C4-2B (cell line): Measurements from ENCODE around the gene SLC16A10.

Experiments used
- H3K27ac ChIP-seq: fragments of 450-650 bp; 2 replicates; pipeline ENCODE4 v1.5.1; 2017
- CTCF ChIP-seq: fragments of 450-650 bp; conservative IDR thresholded peaks from 2 replicates; pipeline ENCODE4 v1.5.1; 2017; ENCODE audit warnings: mild to moderate bottlenecking
- ZFX ChIP-seq: fragments of 450-650 bp; IDR thresholded peaks from 2 replicates; pipeline ENCODE4 v1.6.1; 2017

The SLC16A10 gene

GRCh38 chr6:111150577-111150976, 63.3 kb downstream of the SLC16A10 start:
- H3K27ac ChIP-seq, result no peak overlapping the region
- no peak for TF ChIP-seq ZFX
- TF ChIP-seq CTCF, result no peak

GRCh38 chr6:111154981-111155380, 67.7 kb downstream of the SLC16A10 start:
- TF ChIP-seq CTCF (no peak), ZFX (no peak)
- H3K27ac ChIP-seq, result no peak overlapping the region

- no peak overlapping the region for H3K27ac ChIP-seq
- TF ChIP-seq CTCF (no peak), ZFX (no peak)
Observed at GRCh38 chr6:111157412-111157811, 70.1 kb downstream of the SLC16A10 start.

GRCh38 chr6:111159633-111160032, 72.3 kb downstream of the SLC16A10 start:
- H3K27ac ChIP-seq, result no peak overlapping the region

GRCh38 chr6:111161650-111162049, 74.3 kb downstream of the SLC16A10 start:
- H3K27ac ChIP-seq, result no peak overlapping the region
- no peak for TF ChIP-seq CTCF
- no peak for TF ChIP-seq ZFX

More at GRCh38 chr6:111159633-111160032, 72.3 kb downstream of the SLC16A10 start:
- TF ChIP-seq CTCF (no peak), ZFX (no peak)

GRCh38 chr6:111162504-111162903, 75.2 kb downstream of the SLC16A10 start:
- TF ChIP-seq ZFX (no peak), CTCF (no peak)
- H3K27ac ChIP-seq, result no peak overlapping the region

- H3K27ac ChIP-seq, result no peak overlapping the region
- TF ChIP-seq CTCF (no peak), ZFX (no peak)
Observed at GRCh38 chr6:111171577-111172400, 84.5 kb downstream of the SLC16A10 start.
